HS-5 (cell line): ENCODE data around the gene AFF1.
A peak's percentile ranks its signal among the peaks of the same experiment; 100 is the strongest.
"Not testable (repeated sequence)": the region's sequence is repeated elsewhere in the genome, so short reads cannot be mapped to it uniquely, and the experiment has no call there.

ENCODE experiments used
- DNase-seq: peaks from one replicate; pipeline ENCODE4 v3.0.0-alpha.2; 2012; ENCODE audit warnings: low read depth

AFF1 gene

GRCh38 chr4:87037171-87037570 lies 102.4 kb downstream of the AFF1 start:
- not testable (repeated sequence) for DNase-seq

- no peak for DNase-seq
Measured at GRCh38 chr4:87037671-87038334, 103.0 kb downstream of the AFF1 start.

GRCh38 chr4:87038837-87039615 lies 104.2 kb downstream of the AFF1 start:
- peak; percentile 66 for DNase-seq

- no peak for DNase-seq
Measured at GRCh38 chr4:87041141-87041540, 106.3 kb downstream of the AFF1 start.

GRCh38 chr4:87042221-87042620 lies 107.4 kb downstream of the AFF1 start:
- DNase-seq, result no peak

GRCh38 chr4:87042986-87043820 lies 108.4 kb downstream of the AFF1 start:
- DNase-seq, result no peak

GRCh38 chr4:87044511-87045233 lies 109.9 kb downstream of the AFF1 start:
- DNase-seq, result no peak

- DNase-seq, result no peak
Measured at GRCh38 chr4:87045234-87045558, 110.4 kb downstream of the AFF1 start.

GRCh38 chr4:87045659-87046058 lies 110.8 kb downstream of the AFF1 start:
- DNase-seq, result no peak

- no peak for DNase-seq
Measured at GRCh38 chr4:87046121-87046551, 111.3 kb downstream of the AFF1 start.

GRCh38 chr4:87047281-87047798 lies 112.5 kb downstream of the AFF1 start:
- no peak for DNase-seq

- DNase-seq, result no peak
Measured at GRCh38 chr4:87049508-87049907, 114.7 kb downstream of the AFF1 start.

GRCh38 chr4:87050596-87050995 lies 115.8 kb downstream of the AFF1 start:
- no peak for DNase-seq

- no peak for DNase-seq
Measured at GRCh38 chr4:87051121-87051713, 116.4 kb downstream of the AFF1 start.

GRCh38 chr4:87052615-87053014 lies 117.8 kb downstream of the AFF1 start:
- no peak for DNase-seq

- no peak for DNase-seq
Measured at GRCh38 chr4:87053176-87053658, 118.4 kb downstream of the AFF1 start.

- no peak for DNase-seq
Measured at GRCh38 chr4:87053802-87054767, 119.3 kb downstream of the AFF1 start.

GRCh38 chr4:87054900-87055299 lies 120.1 kb downstream of the AFF1 start:
- DNase-seq, result no peak

GRCh38 chr4:87055311-87055710 lies 120.5 kb downstream of the AFF1 start:
- DNase-seq, result no peak

- DNase-seq, result no peak
Measured at GRCh38 chr4:87056881-87057280, 122.1 kb downstream of the AFF1 start.
